Ovary (tissue), 9 donors: ENCODE results near the gene SLCO2B1. TPM values are rescaled to one million over a fixed set of nuclear protein-coding genes. Genes with fewer than 3 reads are reported as not detected.
A peak's percentile ranks its signal among the peaks of the same experiment; 100 is the strongest.

Experiments
- DNase-seq, 5 donors: peaks; one replicate each; pipeline ENCODE4 v3.0.0-alpha.2; 2019 to 2020
- H3K27ac ChIP-seq, 2 donors: fragments of 200-600 bp; one replicate each; pipeline versions ENCODE4 v1.5.1 to v1.8.0; 2019 to 2022
- H3K27me3 ChIP-seq: fragments of 200-600 bp; one replicate; pipeline ENCODE4 v1.8.0; 2022
- H3K36me3 ChIP-seq: fragments of 200-600 bp; sonication (generic); one replicate; pipeline ENCODE4 v1.5.1; 2019
- H3K4me1 ChIP-seq: one replicate; pipeline ENCODE4 v1.8.1; 2013; ENCODE audit warnings: mild to moderate bottlenecking, moderate library complexity; ENCODE audit not compliant: insufficient read depth
- H3K4me3 ChIP-seq: fragments of 200-600 bp; sonication (generic); one replicate; pipeline ENCODE4 v1.5.1; 2017
- H3K9me3 ChIP-seq, 2 donors: fragments of 200-600 bp in 1 of 2; sonication (generic) in 1 of 2; one replicate each; pipeline versions ENCODE4 v1.5.1 to v1.8.1; 2013 to 2019; ENCODE audit warnings: mild to moderate bottlenecking in 1 of 2, moderate library complexity in 1 of 2
- CTCF ChIP-seq, 3 donors: fragments of 450-650 bp in 2 of 3; fragments of 200-600 bp in 1 of 3; IDR thresholded peaks; one replicate each; pipeline versions ENCODE4 v1.5.1 to v1.8.0; 2016 to 2022; ENCODE audit warnings: antibody characterized with exemption in 3 of 3, mild to moderate bottlenecking in 1 of 3
- EP300 ChIP-seq: sonication (generic); formaldehyde crosslinking; IDR thresholded peaks from one replicate; pipeline ENCODE4 v1.6.1; 2017; ENCODE audit warnings: antibody characterized with exemption
- POLR2A ChIP-seq: fragments of 450-650 bp; IDR thresholded peaks from one replicate; pipeline ENCODE4 v1.6.1; 2017; ENCODE audit warnings: antibody characterized with exemption, mild to moderate bottlenecking, moderate library complexity
- WGBS, 3 donors: extraction: QIAGEN DNeasy Blood & Tissue Kit in 1 of 3; methylation state at CpG; one replicate each; pipeline versions ENCODE4 v1.1.5 to v1.1.7; 2013 to 2017; 5-methylcytosine and 5-hydroxymethylcytosine counted together
- intact Hi-C, 4 donors: fragments of 100-400 bp; cut with DNase I; formaldehyde crosslinking; loops; one replicate each; pipeline versions ENCODE4 v1.11.0 to v1.15.1; 2022 to 2023
- polyA plus RNA-seq, 2 donors: library from polyadenylated mRNA; stranded (reverse); fragments of 200-250 nt in 1 of 2; fragments of 350-450 nt in 1 of 2; fragmentation: Illumina TruSeq in 1 of 2; extraction: RNeasy Lipid Tissue Mini Kit (QIAGEN cat#74804) in 1 of 2; gene quantifications; one replicate each; pipeline ENCODE4 v1.2.3, GENCODE V29; 2013 to 2014
- total RNA-seq, 7 donors: library from RNA; depleted of rRNA in 2 of 7; stranded (reverse); fragments of >200 nt in 2 of 7; fragmentation: NEBNext Ultra II Directional in 3 of 7; extraction: Animal tissue kit (Norgen Biotek cat#: 25700) in 3 of 7; gene quantifications; one replicate each; pipeline versions ENCODE4 v1.1.0 to v1.2.4, GENCODE V29; 2016 to 2023
- donor health status: DM: no; HTN: no; CAD: no; lungs with moderate emphysema.
- donor health status: DM: no; HTN: no; CAD: no.
- donor health status: Bipolar disorder and iron deficiency.
- donor health status: DM: yes; HTN: yes; CAD: no.
- donor health status: DM: no; HTN: no; CAD: no.
- donor health status: DM: yes; HTN: yes; CAD: no.

The SLCO2B1 gene
- total and polyA plus RNA-seq, 9 donors = 12.6 to 79.4 (median 21.8) TPM

DNA sequence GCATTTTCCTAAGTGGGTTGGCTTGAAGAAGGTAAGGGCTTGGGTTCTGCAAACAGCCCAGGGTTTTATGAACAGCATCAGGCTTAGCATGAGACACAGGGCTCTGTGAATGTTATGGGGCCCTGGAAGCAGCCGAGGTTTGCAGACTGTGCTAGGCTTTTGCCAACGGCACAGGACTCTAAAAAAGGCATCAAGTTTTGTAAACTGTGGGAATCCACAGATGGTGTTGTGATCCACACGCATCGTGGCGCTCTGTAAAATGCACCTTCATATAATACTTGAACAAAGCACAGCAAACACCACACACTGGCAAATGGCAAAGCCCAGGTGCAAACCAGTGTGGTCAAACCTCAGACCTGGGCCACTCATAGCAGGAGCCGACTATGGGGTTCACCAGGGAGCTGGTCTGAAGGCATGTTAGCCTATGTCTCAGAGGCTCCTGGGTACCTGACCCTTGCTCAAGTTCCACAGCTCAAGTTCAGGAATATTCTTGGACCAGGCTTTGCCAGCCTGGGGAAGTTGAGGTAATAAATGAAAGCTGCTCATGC, 2.4 kb upstream of the SLCO2B1 start:
- no peak for TF ChIP-seq EP300
- TF ChIP-seq CTCF (IDR thresholded peaks at IDR 0.05) = no peak
- TF ChIP-seq POLR2A = no peak
- no peaks in the 10 kb centered on the region for H3K36me3 ChIP-seq
- H3K9me3 ChIP-seq = no peaks in the 10 kb centered on the region
- WGBS, 3 donors = 41 to 66% (median 54%) methylated on average over 6 of the region's 6 CpGs
- no peaks in the 10 kb centered on the region for H3K4me1 ChIP-seq
- H3K27ac ChIP-seq = no peak overlapping the region
- H3K4me3 ChIP-seq = no peak overlapping the region
- intact Hi-C loops = no loop called here
- no peak for DNase-seq
- no peaks in the 10 kb centered on the region for H3K27me3 ChIP-seq

- WGBS, 3 donors = 80 to 81% (median 80%) methylated on average over 4 of the region's 4 CpGs
- no peaks in the 10 kb centered on the region for H3K9me3 ChIP-seq
- no peak overlapping the region for H3K4me3 ChIP-seq
- intact Hi-C loops = loop anchor here in 1 of 4 donors (5.0 kb wide), 1 partner anchor 52 kb away; no protein-coding TSS in a partner anchor
- TF ChIP-seq CTCF (IDR thresholded peaks at IDR 0.05) = no peak
- no peak for TF ChIP-seq POLR2A
- no peak for TF ChIP-seq EP300
- no peaks in the 10 kb centered on the region for H3K4me1 ChIP-seq
- no peaks in the 10 kb centered on the region for H3K36me3 ChIP-seq
- DNase-seq = no peak
- no peak overlapping the region for H3K27ac ChIP-seq
- no peaks in the 10 kb centered on the region for H3K27me3 ChIP-seq
Measured at GRCh38 chr11:75149766-75150465, 991 bp upstream of the SLCO2B1 start.

- no peaks in the 10 kb centered on the region for H3K27me3 ChIP-seq
- intact Hi-C loops = loop anchor here in 1 of 4 donors (5.0 kb wide), 1 partner anchor 51 kb away; no protein-coding TSS in a partner anchor
- H3K9me3 ChIP-seq = no peaks in the 10 kb centered on the region
- 51 to 64% (median 51%) methylated on average over 13 of the region's 13 CpGs for WGBS, 3 donors
- TF ChIP-seq POLR2A (no peak), CTCF (IDR thresholded peaks at IDR 0.05) (no peak), EP300 (no peak)
- no peaks in the 10 kb centered on the region for H3K36me3 ChIP-seq
- peak overlapping the region; percentile 9 for H3K4me3 ChIP-seq
- no peak overlapping the region for H3K27ac ChIP-seq
- no peaks in the 10 kb centered on the region for H3K4me1 ChIP-seq
- DNase-seq = no peak
Measured at GRCh38 chr11:75151346-75152047, 590 bp downstream of the SLCO2B1 start.

DNA sequence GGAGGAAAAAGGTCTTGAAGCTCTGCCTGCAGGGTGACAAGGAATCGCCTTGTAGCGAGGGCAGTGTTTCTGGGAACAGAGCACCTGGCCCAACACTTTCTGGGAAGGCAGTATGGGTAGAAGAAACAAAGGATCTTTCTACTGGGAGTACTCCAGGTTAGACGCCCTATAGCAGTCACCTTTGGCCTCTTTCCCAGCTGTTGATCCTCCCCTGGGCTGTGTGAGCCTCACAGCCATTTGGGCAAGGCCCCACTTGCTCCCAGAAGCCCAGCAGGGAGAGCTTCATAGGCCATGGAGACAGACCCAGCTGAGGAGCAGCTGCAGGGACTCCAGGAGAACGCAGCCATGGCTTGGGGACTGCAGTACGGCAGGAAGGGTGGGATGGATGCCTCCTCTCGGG, 1.2 kb downstream of the SLCO2B1 start:
- Histone ChIP-seq H3K36me3 (no peaks in the 10 kb centered on the region), H3K9me3 (no peaks in the 10 kb centered on the region), H3K27ac (no peak overlapping the region), H3K27me3 (no peaks in the 10 kb centered on the region), H3K4me1 (no peaks in the 10 kb centered on the region), H3K4me3 (no peak overlapping the region)
- DNase-seq = no peak
- no peak for TF ChIP-seq CTCF (IDR thresholded peaks at IDR 0.05)
- no peak for TF ChIP-seq POLR2A
- TF ChIP-seq EP300 = no peak
- WGBS, 3 donors = 57 to 72% (median 68%) methylated on average over 6 of the region's 6 CpGs
- intact Hi-C loops = loop anchor here in 1 of 4 donors (5.0 kb wide), 1 partner anchor 50 kb away; no protein-coding TSS in a partner anchor
